KMS-11 (cell line): ENCODE measurements around the gene VWA3B.

Experiments
- H2AFZ ChIP-seq: fragments of 200-600 bp; sonication (generic); 2 replicates; pipeline ENCODE4 v1.6.1; 2016; ENCODE audit warnings: antibody characterized with exemption, mixed run types, low read depth
- H3K27ac ChIP-seq: fragments of 200-600 bp; sonication (generic); 2 replicates; pipeline ENCODE4 v1.6.1; 2016; ENCODE audit warnings: mild to moderate bottlenecking, mixed run types
- H3K27me3 ChIP-seq: fragments of 200-600 bp; sonication (generic); 2 replicates; pipeline ENCODE4 v1.6.1; 2017; ENCODE audit warnings: mild to moderate bottlenecking, low read depth, mixed run types, moderate library complexity; ENCODE audit not compliant: insufficient read depth
- H3K36me3 ChIP-seq: fragments of 200-600 bp; sonication (generic); 2 replicates; pipeline ENCODE4 v1.6.1; 2017; ENCODE audit warnings: mild to moderate bottlenecking, mixed run types; ENCODE audit not compliant: insufficient read depth
- H3K4me1 ChIP-seq: fragments of 200-600 bp; sonication (generic); 2 replicates; pipeline ENCODE4 v1.6.1; 2016; ENCODE audit warnings: mild to moderate bottlenecking, low read depth, mixed run types; ENCODE audit not compliant: poor library complexity, severe bottlenecking
- H3K4me2 ChIP-seq: fragments of 200-600 bp; sonication (generic); 2 replicates; pipeline ENCODE4 v1.7.0; 2016; ENCODE audit warnings: mild to moderate bottlenecking, mixed run types
- H3K4me3 ChIP-seq: fragments of 200-600 bp; sonication (generic); IDR thresholded peaks from 2 replicates; pipeline ENCODE4 v1.6.1; 2017; ENCODE audit warnings: low read depth, low read length, mixed read lengths; ENCODE audit not compliant: insufficient read depth
- H3K79me2 ChIP-seq: fragments of 200-600 bp; sonication (generic); 2 replicates; pipeline ENCODE4 v1.6.1; 2016; ENCODE audit warnings: low read depth, mixed run types; ENCODE audit not compliant: insufficient read depth
- H3K9ac ChIP-seq: fragments of 200-600 bp; sonication (generic); 2 replicates; pipeline ENCODE4 v1.6.1; 2016; ENCODE audit warnings: mild to moderate bottlenecking, mixed run types
- H4K20me1 ChIP-seq: fragments of 200-600 bp; sonication (generic); 2 replicates; pipeline ENCODE4 v1.6.1; 2016; ENCODE audit warnings: mild to moderate bottlenecking, mixed run types; ENCODE audit not compliant: insufficient read depth
- TF ChIP-seq, protein P1 (sequence below): fragments of 200-600 bp; sonication (generic); conservative IDR thresholded peaks from 2 replicates; pipeline ENCODE4 v1.6.1; 2017; ENCODE audit warnings: low read depth, mild to moderate bottlenecking, antibody characterized with exemption, low read length, moderate library complexity, mixed read lengths

Gene VWA3B

GRCh38 chr2:98282109-98282508, 195.1 kb downstream of the VWA3B start:
- Histone ChIP-seq H3K9ac (no peak overlapping the region), H3K36me3 (no peaks in the 10 kb centered on the region), H4K20me1 (no peaks in the 10 kb centered on the region), H3K27ac (no peak overlapping the region), H3K79me2 (no peaks in the 10 kb centered on the region), H3K4me3 (no peak overlapping the region), H3K4me1 (no peaks in the 10 kb centered on the region), H3K27me3 (no peaks in the 10 kb centered on the region), H2AFZ (no peak overlapping the region), H3K4me2 (no peak overlapping the region)
- TF ChIP-seq, protein P1, sequence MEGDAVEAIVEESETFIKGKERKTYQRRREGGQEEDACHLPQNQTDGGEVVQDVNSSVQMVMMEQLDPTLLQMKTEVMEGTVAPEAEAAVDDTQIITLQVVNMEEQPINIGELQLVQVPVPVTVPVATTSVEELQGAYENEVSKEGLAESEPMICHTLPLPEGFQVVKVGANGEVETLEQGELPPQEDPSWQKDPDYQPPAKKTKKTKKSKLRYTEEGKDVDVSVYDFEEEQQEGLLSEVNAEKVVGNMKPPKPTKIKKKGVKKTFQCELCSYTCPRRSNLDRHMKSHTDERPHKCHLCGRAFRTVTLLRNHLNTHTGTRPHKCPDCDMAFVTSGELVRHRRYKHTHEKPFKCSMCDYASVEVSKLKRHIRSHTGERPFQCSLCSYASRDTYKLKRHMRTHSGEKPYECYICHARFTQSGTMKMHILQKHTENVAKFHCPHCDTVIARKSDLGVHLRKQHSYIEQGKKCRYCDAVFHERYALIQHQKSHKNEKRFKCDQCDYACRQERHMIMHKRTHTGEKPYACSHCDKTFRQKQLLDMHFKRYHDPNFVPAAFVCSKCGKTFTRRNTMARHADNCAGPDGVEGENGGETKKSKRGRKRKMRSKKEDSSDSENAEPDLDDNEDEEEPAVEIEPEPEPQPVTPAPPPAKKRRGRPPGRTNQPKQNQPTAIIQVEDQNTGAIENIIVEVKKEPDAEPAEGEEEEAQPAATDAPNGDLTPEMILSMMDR, result no peak

- H3K36me3 ChIP-seq, result no peaks in the 10 kb centered on the region
- TF ChIP-seq, protein P1, result no peak
These were observed 206.1 kb downstream of the VWA3B start for GRCh38 chr2:98293030-98293429.

DNA sequence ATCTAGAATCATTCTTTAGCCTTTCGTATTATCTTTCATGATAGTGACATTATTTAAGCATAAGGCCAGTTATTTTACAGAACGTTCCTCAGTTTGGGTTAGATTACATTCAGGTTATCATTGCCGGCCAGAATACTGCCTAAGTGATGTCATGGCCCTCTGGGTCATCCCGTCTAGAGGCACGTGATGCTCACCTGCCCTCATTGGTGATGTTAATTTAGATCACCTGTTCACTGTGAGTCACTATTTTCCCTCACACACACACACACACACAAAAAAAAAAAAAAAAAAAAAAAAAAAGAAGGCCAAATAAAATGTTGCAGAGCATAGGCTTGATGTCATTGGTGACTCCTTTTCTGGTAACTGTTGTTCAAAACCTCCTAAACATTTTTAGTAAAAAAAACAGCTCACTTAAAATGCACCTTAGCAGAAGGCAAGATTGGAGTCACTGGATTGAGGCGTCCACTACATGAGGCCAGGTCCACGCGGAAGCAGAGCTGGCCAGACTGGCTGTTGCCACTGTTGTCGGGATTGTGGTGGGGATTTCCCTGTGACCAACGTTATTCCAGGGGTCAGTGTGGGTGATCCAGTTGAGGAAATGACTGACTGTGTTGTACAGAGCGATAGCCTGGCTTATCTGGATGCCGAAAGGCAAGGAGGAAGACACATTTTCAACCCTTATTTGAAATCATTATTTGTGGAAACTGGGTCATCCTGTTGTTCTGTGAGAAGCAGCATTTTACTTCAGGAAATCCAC, 207.1 kb downstream of the VWA3B start:
- H3K4me2 ChIP-seq, result no peak overlapping the region
- H3K79me2 ChIP-seq, result no peaks in the 10 kb centered on the region
- no peak overlapping the region for H3K9ac ChIP-seq
- TF ChIP-seq, protein P1, result no peak
- H3K27me3 ChIP-seq, result no peaks in the 10 kb centered on the region
- H3K36me3 ChIP-seq, result no peaks in the 10 kb centered on the region
- no peak overlapping the region for H3K4me3 ChIP-seq
- H3K4me1 ChIP-seq, result no peaks in the 10 kb centered on the region
- H3K27ac ChIP-seq, result no peak overlapping the region
- H2AFZ ChIP-seq, result no peak overlapping the region
- no peaks in the 10 kb centered on the region for H4K20me1 ChIP-seq

More at GRCh38 chr2:98293030-98293429, 206.1 kb downstream of the VWA3B start:
- Histone ChIP-seq H3K27me3 (no peaks in the 10 kb centered on the region), H2AFZ (no peak overlapping the region), H3K4me3 (no peak overlapping the region), H3K27ac (no peak overlapping the region), H4K20me1 (no peaks in the 10 kb centered on the region), H3K4me1 (no peaks in the 10 kb centered on the region), H3K9ac (no peak overlapping the region), H3K4me2 (no peak overlapping the region), H3K79me2 (no peaks in the 10 kb centered on the region)

DNA sequence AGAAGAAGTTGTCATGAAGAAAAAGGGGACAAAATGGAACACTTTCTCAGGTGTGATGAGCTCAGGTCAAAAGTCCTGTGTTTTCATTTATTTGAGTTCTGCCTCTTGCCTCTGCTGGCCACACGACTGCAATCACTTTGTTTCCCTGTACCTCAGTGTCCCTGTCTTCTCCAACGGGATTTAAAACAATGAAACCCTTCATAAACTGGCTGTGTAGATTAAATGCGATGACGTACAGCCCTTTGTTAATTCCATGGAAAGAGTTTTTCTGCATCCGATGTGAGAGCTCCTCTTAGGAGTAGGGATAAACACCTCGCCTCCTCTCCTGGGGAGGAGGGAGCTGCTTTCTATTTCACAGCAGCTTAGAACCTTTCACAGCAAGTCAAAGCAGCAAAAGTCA, 207.7 kb downstream of the VWA3B start:
- Histone ChIP-seq H3K4me1 (no peaks in the 10 kb centered on the region), H3K27me3 (no peaks in the 10 kb centered on the region), H3K79me2 (no peaks in the 10 kb centered on the region), H4K20me1 (no peaks in the 10 kb centered on the region), H3K27ac (no peak overlapping the region), H3K4me3 (no peak overlapping the region), H2AFZ (no peak overlapping the region), H3K9ac (no peak overlapping the region), H3K4me2 (no peak overlapping the region), H3K36me3 (no peaks in the 10 kb centered on the region)
- TF ChIP-seq, protein P1, result no peak
